Thoracic aorta (tissue), 2 donors: ENCODE measurements around the gene NFIA. TPM values are rescaled to one million over a fixed set of nuclear protein-coding genes. Genes with fewer than 3 reads are reported as not detected.

Experiments
- ATAC-seq: fragments of 150-250 bp; one replicate; pipeline ENCODE4 v1.8.0; 2017; ENCODE audit warnings: low read depth; ENCODE audit not compliant: insufficient number of reproducible peaks, low FRiP score
- DNase-seq: peaks from one replicate; pipeline ENCODE4 v3.0.0-alpha.2; 2020; ENCODE audit warnings: low spot score
- H3K27ac ChIP-seq, 2 donors: fragments of 200-600 bp; sonication (generic); 1 replicate in 1 of 2; 2 replicates in 1 of 2; pipeline ENCODE4 v1.5.1; 2016; ENCODE audit warnings: mild to moderate bottlenecking in 2 of 2, moderate library complexity in 2 of 2
- H3K27me3 ChIP-seq: fragments of 200-600 bp; sonication (generic); replicated peaks from 2 replicates; pipeline ENCODE4 v1.6.0; 2016; ENCODE audit warnings: mild to moderate bottlenecking; ENCODE audit not compliant: insufficient read depth
- H3K36me3 ChIP-seq: fragments of 200-600 bp; sonication (generic); one replicate; pipeline ENCODE4 v1.5.1; 2016
- H3K4me1 ChIP-seq, 2 donors: fragments of 200-600 bp; sonication (generic); 1 replicate in 1 of 2; 2 replicates in 1 of 2; pipeline versions ENCODE4 v1.5.1 to v1.6.0; 2016; ENCODE audit warnings: low read depth in 2 of 2, mild to moderate bottlenecking in 1 of 2; ENCODE audit not compliant: control insufficient read depth in 1 of 2
- H3K4me3 ChIP-seq: fragments of 200-600 bp; sonication (generic); 2 replicates; pipeline ENCODE4 v1.5.1; 2016; ENCODE audit warnings: mild to moderate bottlenecking
- H3K9me3 ChIP-seq: fragments of 200-600 bp; sonication (generic); 2 replicates; pipeline ENCODE4 v1.5.1; 2016
- total RNA-seq, 2 donors: library from RNA; depleted of rRNA; stranded (reverse); fragments of >200 nt; gene quantifications; one replicate each; pipeline versions ENCODE4 v1.1.0 to v1.2.3, GENCODE V29; 2016
- TF ChIP-seq, protein P1 (sequence below): fragments of 200-600 bp; sonication (generic); IDR thresholded peaks from one replicate; pipeline ENCODE4 v1.5.1; 2019; ENCODE audit warnings: antibody characterized with exemption

Gene NFIA
- total RNA-seq, 2 donors from 2014 or later, result 99.8 to 118 TPM

DNA sequence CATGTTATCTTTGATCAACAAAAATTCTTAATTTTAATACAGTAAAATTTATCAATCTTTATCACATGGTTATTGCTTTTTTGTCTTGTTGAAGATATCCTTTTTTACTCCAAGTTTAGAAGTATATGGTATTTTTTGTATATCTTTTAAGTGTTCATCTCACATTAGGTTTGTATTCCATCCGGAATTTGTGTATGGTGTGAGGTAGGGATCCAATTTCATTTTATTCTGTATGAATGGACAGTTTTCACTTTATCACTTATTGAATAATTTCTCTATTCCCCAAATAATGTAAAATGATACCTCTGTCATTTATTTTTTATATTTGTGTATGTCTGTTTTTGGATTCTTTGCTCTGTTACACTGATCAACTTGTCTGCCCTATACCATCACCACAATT is 25.3 kb downstream of the NFIA start:
- peaks cover 36 to 55% of the 10 kb centered on the region in 2 donors for H3K4me1 ChIP-seq
- TF ChIP-seq, protein P1, sequence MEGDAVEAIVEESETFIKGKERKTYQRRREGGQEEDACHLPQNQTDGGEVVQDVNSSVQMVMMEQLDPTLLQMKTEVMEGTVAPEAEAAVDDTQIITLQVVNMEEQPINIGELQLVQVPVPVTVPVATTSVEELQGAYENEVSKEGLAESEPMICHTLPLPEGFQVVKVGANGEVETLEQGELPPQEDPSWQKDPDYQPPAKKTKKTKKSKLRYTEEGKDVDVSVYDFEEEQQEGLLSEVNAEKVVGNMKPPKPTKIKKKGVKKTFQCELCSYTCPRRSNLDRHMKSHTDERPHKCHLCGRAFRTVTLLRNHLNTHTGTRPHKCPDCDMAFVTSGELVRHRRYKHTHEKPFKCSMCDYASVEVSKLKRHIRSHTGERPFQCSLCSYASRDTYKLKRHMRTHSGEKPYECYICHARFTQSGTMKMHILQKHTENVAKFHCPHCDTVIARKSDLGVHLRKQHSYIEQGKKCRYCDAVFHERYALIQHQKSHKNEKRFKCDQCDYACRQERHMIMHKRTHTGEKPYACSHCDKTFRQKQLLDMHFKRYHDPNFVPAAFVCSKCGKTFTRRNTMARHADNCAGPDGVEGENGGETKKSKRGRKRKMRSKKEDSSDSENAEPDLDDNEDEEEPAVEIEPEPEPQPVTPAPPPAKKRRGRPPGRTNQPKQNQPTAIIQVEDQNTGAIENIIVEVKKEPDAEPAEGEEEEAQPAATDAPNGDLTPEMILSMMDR, result no peak
- no peaks in the 10 kb centered on the region for H3K27me3 ChIP-seq
- DNase-seq, result no peak
- no peak overlapping the region for H3K27ac ChIP-seq
- no peaks in the 10 kb centered on the region for H3K36me3 ChIP-seq
- no peaks in the 10 kb centered on the region for H3K9me3 ChIP-seq
- H3K4me3 ChIP-seq, result no peak overlapping the region
- ATAC-seq, result no peak

DNA sequence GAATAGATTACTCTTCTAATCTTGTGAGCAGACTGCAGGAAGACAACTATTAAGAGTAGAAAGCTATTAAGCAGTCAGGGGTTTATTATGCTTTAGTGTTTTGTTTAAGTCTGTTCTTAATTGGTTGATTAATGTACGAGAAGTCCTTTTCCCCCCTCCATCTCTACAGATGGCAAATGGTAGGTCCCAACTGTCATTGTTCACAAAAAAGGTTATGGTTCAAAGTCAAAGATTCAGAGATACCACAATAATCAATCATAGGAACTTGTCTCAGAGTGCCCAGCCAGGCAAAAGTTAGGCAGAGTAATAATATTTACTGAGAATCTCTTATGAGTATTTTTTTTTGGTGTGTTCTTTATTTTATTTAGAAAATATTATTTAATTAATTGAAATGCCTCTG is 26.8 kb downstream of the NFIA start:
- peaks cover 25 to 40% of the 10 kb centered on the region in 2 donors for H3K4me1 ChIP-seq
- ATAC-seq, result no peak

DNA sequence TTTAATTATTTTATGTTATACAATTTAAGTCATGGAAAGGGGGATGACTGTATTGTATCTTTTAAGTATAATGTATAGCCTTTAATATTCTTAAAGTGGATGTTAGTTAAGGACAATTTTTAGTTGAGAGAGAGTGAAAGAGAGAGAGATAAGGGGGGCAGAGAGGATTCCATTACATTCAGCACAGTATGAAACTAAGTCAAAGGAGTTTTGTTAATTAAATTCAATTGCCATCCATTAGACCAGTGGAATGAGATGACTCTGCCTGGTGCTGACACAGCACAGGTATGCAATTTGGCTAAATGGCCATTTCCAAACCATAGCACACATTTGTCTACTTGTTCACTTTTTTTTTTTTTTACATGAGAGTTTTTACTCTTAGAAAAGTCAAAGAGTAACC is 27.5 kb downstream of the NFIA start:
- peaks cover 20 to 34% of the 10 kb centered on the region in 2 donors for H3K4me1 ChIP-seq
- no peaks in the 10 kb centered on the region for H3K27me3 ChIP-seq
- H3K27ac ChIP-seq, result no peak overlapping the region
- H3K4me3 ChIP-seq, result no peak overlapping the region
- H3K9me3 ChIP-seq, result no peaks in the 10 kb centered on the region
- DNase-seq, result no peak
- ATAC-seq, result no peak
- H3K36me3 ChIP-seq, result no peaks in the 10 kb centered on the region
- TF ChIP-seq, protein P1, result no peak

More for the DNA sequence above, 26.8 kb downstream of the NFIA start:
- no peak for DNase-seq
- H3K27ac ChIP-seq, result no peak overlapping the region
- TF ChIP-seq, protein P1, result no peak
- H3K27me3 ChIP-seq, result no peaks in the 10 kb centered on the region
- no peaks in the 10 kb centered on the region for H3K36me3 ChIP-seq
- no peaks in the 10 kb centered on the region for H3K9me3 ChIP-seq
- no peak overlapping the region for H3K4me3 ChIP-seq

DNA sequence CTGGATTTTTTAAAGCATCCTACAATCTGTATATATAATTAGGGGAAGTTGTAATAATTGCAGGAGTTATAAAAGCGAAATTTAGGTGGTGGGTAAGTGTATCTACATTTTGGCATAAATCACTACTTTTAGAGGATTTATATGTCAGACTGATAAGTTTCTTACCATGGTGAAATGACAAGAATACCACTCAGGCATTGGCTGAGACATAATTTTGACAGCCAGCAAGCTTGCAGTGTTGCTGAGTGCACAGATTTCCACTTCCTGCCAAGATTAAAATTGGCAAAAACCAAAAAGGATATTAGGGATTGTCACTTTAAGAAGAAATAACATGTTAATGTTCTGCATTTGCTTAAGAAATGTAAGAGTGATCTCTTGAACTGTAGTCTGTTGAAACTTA is 28.2 kb downstream of the NFIA start:
- TF ChIP-seq, protein P1, result no peak
- Histone ChIP-seq H3K27me3 (no peaks in the 10 kb centered on the region), H3K9me3 (no peaks in the 10 kb centered on the region), H3K36me3 (no peaks in the 10 kb centered on the region), H3K27ac (peak overlapping the region in 1 of 2 donors; percentile 7), H3K4me3 (no peak overlapping the region), H3K4me1 (peaks cover 25 to 34% of the 10 kb centered on the region in 2 donors)
- ATAC-seq, result no peak
- DNase-seq, result no peak

DNA sequence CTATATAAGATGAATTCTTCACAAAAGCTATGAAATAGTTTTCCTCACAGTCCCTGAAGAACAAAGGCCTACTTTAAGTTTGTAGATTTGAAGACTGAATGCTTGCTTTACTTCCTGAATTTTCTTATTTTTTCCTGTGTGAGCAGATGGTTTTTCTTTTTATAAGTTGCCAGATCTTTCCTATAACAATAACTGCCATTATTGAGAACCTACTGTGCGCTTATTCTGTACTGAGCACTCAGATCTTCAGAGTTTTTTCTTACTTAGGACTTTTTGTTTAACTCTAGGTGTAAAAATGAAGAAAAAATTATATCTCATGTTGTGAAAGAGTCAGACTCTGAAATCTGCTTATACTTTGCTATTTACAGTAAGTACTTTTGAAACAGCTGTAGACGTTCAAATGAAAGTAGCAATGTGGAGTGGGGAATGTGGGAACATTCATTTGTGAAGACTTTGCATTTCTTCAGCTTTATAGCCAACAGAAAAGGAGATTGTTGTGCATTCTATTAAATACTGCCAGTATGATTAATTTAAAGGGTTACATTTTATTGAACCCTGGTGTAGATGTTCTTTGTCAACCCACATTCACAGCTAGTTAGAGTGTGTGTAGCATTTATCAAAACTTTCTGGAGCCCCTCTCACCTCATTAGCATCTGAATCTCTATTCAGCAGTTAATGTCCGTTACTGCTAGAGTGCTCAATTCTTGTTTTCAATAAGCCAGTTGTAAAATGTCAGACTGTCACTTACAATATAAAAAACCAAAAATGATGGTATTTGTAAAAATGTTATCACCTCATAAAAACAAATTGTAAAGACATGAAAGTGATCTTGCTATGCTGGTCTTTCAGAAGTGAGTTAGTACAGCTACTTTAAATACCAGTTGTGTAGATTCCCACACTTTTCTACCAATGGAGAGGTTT is 29.0 kb downstream of the NFIA start:
- no peak overlapping the region for H3K4me3 ChIP-seq
- ATAC-seq (no peak), DNase-seq (no peak)
- H3K27me3 ChIP-seq, result no peaks in the 10 kb centered on the region
- TF ChIP-seq, protein P1, result no peak
- peaks cover 28 to 40% of the 10 kb centered on the region in 2 donors for H3K4me1 ChIP-seq
- H3K27ac ChIP-seq, result peak overlapping the region in 1 of 2 donors; percentile 7
- H3K9me3 ChIP-seq, result no peaks in the 10 kb centered on the region
- no peaks in the 10 kb centered on the region for H3K36me3 ChIP-seq
